IMR-90 (cell line): ENCODE results near the gene RAB33B. TPM values are rescaled to one million over a fixed set of nuclear protein-coding genes. Genes with fewer than 3 reads are reported as not detected.

Experiments used
- ATAC-seq: fragments of 200-7000 bp; cut with Tn5 transposase; 2 replicates; pipeline ENCODE4 v1.9.1; 2020; ENCODE audit warnings: low read depth, mild to moderate bottlenecking, moderate library complexity
- BruUV-seq: library from RNA; stranded (reverse); fragments of 400-500 nt; replicated peaks from 2 replicates; lab custom pipeline; 2021; lab: Mats Ljungman, UMichigan
- CTCF ChIA-PET: fragments of 300-600 bp; formaldehyde crosslinking; extraction: SDS; loops from one replicate; lab custom pipeline; 2021; ENCODE audit warnings: antibody characterized with exemption; lab: Yijun Ruan, JAX
- POLR2A ChIA-PET: fragments of 300-600 bp; sonication (Branson Sonifier 250); formaldehyde crosslinking; loops from one replicate; lab custom pipeline; 2022; ENCODE audit warnings: antibody characterized with exemption; ENCODE audit not compliant: unreplicated experiment; lab: Charles Lee
- DNase-seq: peaks from one replicate; pipeline ENCODE4 v3.0.0; 2013
- H2AFZ ChIP-seq: replicated peaks from 2 replicates; pipeline ENCODE3; 2013; ENCODE audit warnings: low read length, mild to moderate bottlenecking; ENCODE audit not compliant: poor library complexity
- H2AK5ac ChIP-seq: 2 replicates; pipeline ENCODE4 v1.6.1; 2013; ENCODE audit warnings: low read depth, low read length, inconsistent platforms
- H2AK9ac ChIP-seq: replicated peaks from 2 replicates; pipeline ENCODE3; 2013; ENCODE audit warnings: mild to moderate bottlenecking, low read depth, low read length, moderate library complexity; ENCODE audit not compliant: poor library complexity
- H2BK120ac ChIP-seq: 2 replicates; pipeline ENCODE4 v1.6.1; 2013; ENCODE audit warnings: low read depth, low read length, inconsistent platforms
- H2BK15ac ChIP-seq: 3 replicates; pipeline ENCODE4 v1.6.1; 2013; ENCODE audit warnings: low read depth, low read length, inconsistent platforms
- H2BK20ac ChIP-seq: 2 replicates; pipeline ENCODE4 v1.6.1; 2013; ENCODE audit warnings: low read depth, mild to moderate bottlenecking, inconsistent platforms, low read length, moderate library complexity
- H2BK5ac ChIP-seq: 2 replicates; pipeline ENCODE4 v1.6.1; 2013; ENCODE audit warnings: mild to moderate bottlenecking, low read depth, low read length, inconsistent platforms; ENCODE audit not compliant: poor library complexity, severe bottlenecking
- H3K14ac ChIP-seq: replicated peaks from 2 replicates; pipeline ENCODE4 v1.6.1; 2013; ENCODE audit warnings: low read depth, low read length, inconsistent platforms
- H3K18ac ChIP-seq: 2 replicates; pipeline ENCODE4 v1.6.1; 2013; ENCODE audit warnings: low read depth, low read length, control low read depth
- H3K23ac ChIP-seq: 2 replicates; pipeline ENCODE4 v1.6.1; 2013; ENCODE audit warnings: low read depth, low read length, inconsistent platforms
- H3K27ac ChIP-seq: 2 replicates; pipeline ENCODE4 v1.5.1; 2013; ENCODE audit warnings: mild to moderate bottlenecking, control low read depth, low read length; ENCODE audit not compliant: insufficient read depth
- H3K27me3 ChIP-seq: 2 replicates; pipeline ENCODE4 v1.6.1; 2013; ENCODE audit warnings: low read length; ENCODE audit not compliant: control insufficient read depth, insufficient read depth
- H3K36me3 ChIP-seq: 2 replicates; pipeline ENCODE4 v1.6.1; 2013; ENCODE audit warnings: low read length, mixed read lengths; ENCODE audit not compliant: control insufficient read depth, insufficient read depth
- H3K4ac ChIP-seq: 2 replicates; pipeline ENCODE4 v1.6.1; 2013; ENCODE audit warnings: low read depth, low read length, inconsistent platforms
- H3K4me1 ChIP-seq: 2 replicates; pipeline ENCODE4 v1.6.1; 2013; ENCODE audit warnings: low read length, mixed read lengths; ENCODE audit not compliant: control insufficient read depth, insufficient read depth
- H3K4me2 ChIP-seq: 2 replicates; pipeline ENCODE4 v1.6.1; 2013; ENCODE audit warnings: low read depth, mild to moderate bottlenecking, control low read depth, low read length, moderate library complexity
- H3K4me3 ChIP-seq: 2 replicates; pipeline ENCODE4 v1.5.1; 2013; ENCODE audit warnings: low read depth, mild to moderate bottlenecking, control low read depth, low read length, moderate library complexity; ENCODE audit not compliant: insufficient read depth
- H3K56ac ChIP-seq: 2 replicates; pipeline ENCODE4 v1.6.1; 2013; ENCODE audit warnings: low read length, inconsistent platforms; ENCODE audit not compliant: insufficient read depth; ENCODE audit errors: extremely low read depth
- H3K79me1 ChIP-seq, 2 experiments: 2 replicates each; pipeline ENCODE4 v1.6.1; 2013; ENCODE audit warnings: low read length in 2 of 2, inconsistent platforms in 1 of 2, low read depth in 1 of 2
- H3K9ac ChIP-seq: 2 replicates; pipeline ENCODE4 v1.6.1; 2013; ENCODE audit warnings: low read depth, low read length, control low read depth
- H3K9me1 ChIP-seq: 2 replicates; pipeline ENCODE4 v1.6.1; 2013; ENCODE audit warnings: low read length, inconsistent platforms; ENCODE audit not compliant: insufficient read depth
- H3K9me3 ChIP-seq: 2 replicates; pipeline ENCODE4 v1.6.1; 2013; ENCODE audit warnings: low read length; ENCODE audit not compliant: control insufficient read depth, insufficient read depth
- H4K20me1 ChIP-seq: 2 replicates; pipeline ENCODE4 v1.6.1; 2013; ENCODE audit warnings: low read length, inconsistent platforms; ENCODE audit not compliant: insufficient read depth
- H4K5ac ChIP-seq: 2 replicates; pipeline ENCODE4 v1.6.1; 2013; ENCODE audit warnings: mild to moderate bottlenecking, low read depth, low read length, control low read depth
- H4K8ac ChIP-seq, 2 experiments: 2 replicates each; pipeline ENCODE4 v1.6.1; 2013; ENCODE audit warnings: low read depth in 2 of 2, low read length in 2 of 2, control low read depth in 1 of 2, inconsistent platforms in 1 of 2
- H4K91ac ChIP-seq: 2 replicates; pipeline ENCODE4 v1.6.1; 2013; ENCODE audit warnings: low read depth, low read length, inconsistent platforms; ENCODE audit not compliant: insufficient read depth
- POLR2A ChIP-seq: IDR thresholded peaks from 2 replicates; pipeline ENCODE4 v1.6.1; 2012; ENCODE audit warnings: mild to moderate bottlenecking, low read depth, low read length
- RCOR1 ChIP-seq: IDR thresholded peaks from 2 replicates; pipeline ENCODE4 v1.6.1; 2012; ENCODE audit warnings: mild to moderate bottlenecking, low read length, improper control_type of control experiment; ENCODE audit not compliant: insufficient replicate concordance
- RFX5 ChIP-seq: IDR thresholded peaks from 2 replicates; pipeline ENCODE4 v1.8.0; 2012; ENCODE audit warnings: low read depth, mild to moderate bottlenecking, low read length, moderate library complexity
- dilution Hi-C: fragments of 300-500 bp; cut with HindIII; formaldehyde crosslinking; loops from one replicate; pipeline ENCODE4 v1.14.3; 2018; ENCODE audit warnings: low sequenced_read_pairs; ENCODE audit not compliant: unreplicated experiment
- in situ Hi-C: fragments of 300-500 bp; cut with MboI; formaldehyde crosslinking; loops from 3 replicates; pipeline ENCODE4 v1.14.3; 2019; ENCODE audit warnings: low sequenced_read_pairs, inconsistent platforms, mixed read lengths
- intact Hi-C: fragments of 100-400 bp; cut with micrococcal nuclease; formaldehyde crosslinking; loops from 2 replicates; pipeline ENCODE4 v1.10.0; 2022
- polyA plus RNA-seq, 3 experiments: library from polyadenylated mRNA; depleted of rRNA; stranded (reverse); fragments of >200 nt; gene quantifications; 2 replicates each; pipeline ENCODE4 v1.2.3, GENCODE V29; 2012; ENCODE audit warnings: low replicate concordance in 1 of 3
- total RNA-seq: library from RNA; depleted of rRNA; stranded (reverse); fragments of >200 nt; gene quantifications from 2 replicates; pipeline ENCODE4 v1.2.3, GENCODE V29; 2012

RAB33B gene
- total and polyA plus RNA-seq, 2 of the 4 experiments (the other 2 are of a cell fraction), result 3.7 to 7.3 TPM

GRCh38 chr4:139470295-139470694, 16.4 kb downstream of the RAB33B start:
- intact Hi-C loops, result no loop called here

More at GRCh38 chr4:139470295-139470694, 16.4 kb downstream of the RAB33B start:
- H2AK5ac ChIP-seq, result no peak overlapping the region
- H4K91ac ChIP-seq, result no peak overlapping the region
- H3K9me1 ChIP-seq, result no peaks in the 10 kb centered on the region
- no peak overlapping the region for H3K18ac ChIP-seq
- H3K4me1 ChIP-seq, result no peaks in the 10 kb centered on the region; the same call in 1 of the 2 replicates
- no peak overlapping the region for H3K23ac ChIP-seq
- no peak for ATAC-seq
- TF ChIP-seq POLR2A (no peak), RCOR1 (no peak), RFX5 (no peak)
- in situ Hi-C loops, result no loop called here
- dilution Hi-C loops, result no loop called here
- no peak overlapping the region for H4K8ac ChIP-seq
- ChIA-PET POLR2A (no interaction called here), CTCF (no interaction called here)
- H3K4me2 ChIP-seq, result no peak overlapping the region
- H3K79me1 ChIP-seq, result peaks cover 22 to 38% of the 10 kb centered on the region in 2 experiments
- no peak overlapping the region for H3K4me3 ChIP-seq
- H3K36me3 ChIP-seq, result peaks cover 3% of the 10 kb centered on the region; the same call in 1 of the 2 replicates
- no peak overlapping the region for H3K9ac ChIP-seq
- no peak overlapping the region for H2AFZ ChIP-seq
- H3K9me3 ChIP-seq, result peaks cover 8% of the 10 kb centered on the region
- H2BK20ac ChIP-seq, result no peak overlapping the region
- no peaks in the 10 kb centered on the region for H3K27me3 ChIP-seq
- no peak overlapping the region for H4K5ac ChIP-seq
- no TSS peak for BruUV-seq
- no peak overlapping the region for H3K27ac ChIP-seq
- no peak overlapping the region for H3K14ac ChIP-seq
- no peak overlapping the region for H2BK15ac ChIP-seq
- H2AK9ac ChIP-seq, result no peak overlapping the region
- DNase-seq, result no peak
- H4K20me1 ChIP-seq, result peaks cover 21% of the 10 kb centered on the region; the same call in 1 of the 2 replicates
- H3K56ac ChIP-seq, result no peak overlapping the region
- no peak overlapping the region for H2BK5ac ChIP-seq
- no peak overlapping the region for H2BK120ac ChIP-seq
- H3K4ac ChIP-seq, result no peak overlapping the region
